HK-2 (cell line): ENCODE measurements around the gene DSCAM.

Experiments used
- DNase-seq: peaks from one replicate; pipeline ENCODE4 v3.0.0-alpha.2; 2018; ENCODE audit not compliant: unreplicated experiment

Gene DSCAM

GRCh38 chr21:40667967-40668366 is 179.0 kb downstream of the DSCAM start:
- DNase-seq = no peak

- DNase-seq = no peak
Measured at GRCh38 chr21:40662889-40663288, 184.1 kb downstream of the DSCAM start.

GRCh38 chr21:40660461-40660860 is 186.5 kb downstream of the DSCAM start:
- no peak for DNase-seq

- no peak for DNase-seq
Measured at GRCh38 chr21:40658311-40658710, 188.6 kb downstream of the DSCAM start.

DNA sequence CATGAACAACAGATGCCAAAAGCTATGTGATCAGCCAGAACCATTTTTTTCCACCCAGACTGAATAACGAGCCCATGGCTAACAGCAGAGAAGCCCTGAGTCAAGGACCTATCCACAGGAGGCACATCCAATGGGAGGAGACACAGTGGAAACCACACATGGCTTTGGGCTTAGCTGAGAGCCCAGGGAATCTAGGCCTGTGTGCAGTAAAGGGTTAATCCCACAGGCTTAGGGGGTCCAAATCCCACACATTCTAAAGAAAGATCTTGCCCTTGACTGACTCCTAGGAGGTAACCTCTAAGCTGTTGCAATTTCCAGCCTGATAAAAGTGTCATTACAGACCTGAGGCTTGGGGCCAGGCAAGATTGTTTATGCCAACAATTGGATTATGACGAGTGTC is 194.5 kb downstream of the DSCAM start:
- no peak for DNase-seq

DNA sequence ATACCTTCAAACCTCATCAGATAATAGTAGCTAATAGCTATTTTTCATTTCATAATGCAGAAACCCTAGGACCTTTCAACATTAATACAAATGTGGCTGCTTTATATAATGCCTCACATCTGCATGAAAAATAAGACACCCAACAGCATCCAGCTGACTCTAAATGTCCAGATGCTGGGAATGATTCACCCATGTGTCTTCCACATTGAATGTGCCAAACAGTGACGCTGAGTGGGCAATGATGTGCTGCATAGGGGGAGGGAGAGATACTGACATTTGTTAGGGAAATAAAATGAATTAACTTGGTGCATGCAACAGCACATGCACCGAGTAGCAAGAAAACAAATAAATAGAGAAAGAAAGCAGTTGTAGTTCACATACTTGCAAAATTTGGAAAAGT is 199.3 kb downstream of the DSCAM start:
- DNase-seq = no peak

- DNase-seq = no peak
Measured at GRCh38 chr21:40646651-40647050, 200.3 kb downstream of the DSCAM start.

DNA sequence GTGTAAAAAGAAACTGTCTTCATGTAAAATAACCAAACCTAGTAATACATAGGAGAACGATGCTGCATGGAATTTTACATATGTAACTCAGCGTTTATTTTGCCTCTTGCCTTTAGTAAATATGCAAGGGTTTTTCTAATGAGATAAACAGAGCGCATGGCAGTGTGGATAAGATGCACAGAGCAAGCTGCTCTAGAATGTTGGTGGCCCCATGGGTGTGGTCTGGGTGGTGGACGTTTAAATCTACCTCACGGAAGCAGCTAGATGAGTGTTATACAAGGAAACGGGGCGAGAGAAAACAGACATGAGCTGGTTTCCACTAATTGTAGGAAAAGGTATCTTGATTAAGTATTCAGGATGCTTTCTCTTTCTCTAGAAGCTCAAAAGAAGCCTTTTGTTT is 205.9 kb downstream of the DSCAM start:
- no peak for DNase-seq

- no peak for DNase-seq
Measured at GRCh38 chr21:40640266-40640789, 206.6 kb downstream of the DSCAM start.

DNA sequence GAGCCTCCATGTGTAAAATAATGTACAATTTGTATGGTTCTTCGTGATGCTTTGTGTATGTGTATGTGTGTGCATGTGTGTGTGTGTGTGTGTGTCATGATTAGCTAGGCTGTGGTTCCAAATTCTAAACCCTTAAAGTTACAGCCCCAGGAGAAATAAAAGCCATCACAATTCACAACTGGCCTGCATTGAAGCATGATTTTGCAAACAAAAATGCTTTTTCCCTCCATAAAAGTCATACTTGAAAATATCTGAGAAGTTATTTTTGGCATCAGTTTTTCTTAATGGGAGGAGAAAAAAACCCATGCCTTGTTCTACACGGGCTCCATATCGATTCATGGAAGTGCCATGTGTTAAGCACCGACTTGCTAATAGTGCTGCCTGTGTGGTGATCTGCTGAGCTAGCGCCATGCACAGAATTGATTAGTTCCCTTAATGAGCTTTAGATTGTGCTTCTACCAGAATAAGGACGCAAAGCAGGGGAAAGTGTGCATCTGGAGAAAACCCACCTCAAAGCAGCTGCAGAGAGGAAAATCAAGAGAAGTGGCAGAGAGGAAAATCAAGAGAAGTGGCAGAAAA is 207.3 kb downstream of the DSCAM start:
- DNase-seq = no peak

GRCh38 chr21:40638466-40639251 is 208.3 kb downstream of the DSCAM start:
- DNase-seq = no peak

DNA sequence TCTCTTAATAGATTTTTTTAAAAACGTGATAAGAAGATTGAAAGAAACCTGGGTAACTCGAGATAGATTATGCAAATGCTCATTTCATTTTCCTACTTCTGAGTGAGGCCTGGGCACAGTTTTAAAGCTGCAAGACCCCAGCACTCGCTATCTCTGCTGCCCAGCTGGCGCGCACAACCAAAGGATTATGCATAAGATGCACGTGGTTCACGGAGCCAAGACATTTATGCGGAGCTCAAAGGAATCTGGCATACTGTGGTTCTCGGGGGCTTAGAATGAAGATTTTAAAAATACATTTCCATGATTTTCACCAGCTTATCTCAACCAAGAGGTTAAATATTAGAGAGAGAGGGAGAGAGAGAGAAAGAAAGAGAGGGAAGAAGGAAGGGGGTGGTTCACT is 210.9 kb downstream of the DSCAM start:
- DNase-seq = no peak

- no peak for DNase-seq
Measured at GRCh38 chr21:40635391-40635790, 211.6 kb downstream of the DSCAM start.

- no peak for DNase-seq
Measured at GRCh38 chr21:40634141-40634540, 212.8 kb downstream of the DSCAM start.

GRCh38 chr21:40633048-40633447 is 213.9 kb downstream of the DSCAM start:
- no peak for DNase-seq

- DNase-seq = no peak
Measured at GRCh38 chr21:40631211-40631610, 215.7 kb downstream of the DSCAM start.

DNA sequence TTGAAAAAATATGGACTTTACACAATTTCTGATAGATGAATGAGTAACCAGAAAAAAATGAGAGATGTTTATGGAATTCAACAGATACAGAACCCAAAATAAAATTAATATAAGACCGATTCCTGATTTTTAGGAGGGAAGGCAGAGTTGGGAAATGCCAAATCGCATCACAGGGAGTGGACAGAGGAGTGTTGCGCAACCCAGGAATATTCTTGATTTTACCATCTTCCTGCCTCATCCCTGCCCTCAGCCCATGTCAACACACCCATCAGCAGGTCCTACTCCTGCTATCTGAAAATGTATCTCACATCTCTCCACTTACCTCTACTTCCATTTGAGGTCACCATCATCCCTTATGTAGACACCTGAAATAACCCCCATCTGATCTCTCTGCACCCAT is 221.0 kb downstream of the DSCAM start:
- no peak for DNase-seq

DNA sequence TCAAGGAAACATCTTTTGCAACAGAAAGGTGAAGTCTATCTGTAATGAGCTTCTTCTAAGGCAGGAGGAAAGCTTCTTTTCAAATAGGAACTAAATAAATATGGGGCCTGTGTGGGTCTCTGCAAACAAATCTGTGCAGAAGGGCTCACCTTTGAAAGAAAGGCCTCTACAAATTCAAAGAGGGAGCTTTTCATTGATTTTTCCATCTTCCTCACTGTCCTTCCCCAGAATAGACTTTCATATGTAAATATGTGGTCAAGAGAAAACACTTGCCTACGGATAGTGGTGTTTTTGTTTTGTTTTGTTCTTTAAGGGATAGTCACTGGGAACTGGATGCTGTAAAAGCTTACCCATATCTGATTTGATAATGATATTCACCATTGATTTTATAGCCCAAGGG is 223.4 kb downstream of the DSCAM start:
- DNase-seq = no peak

DNA sequence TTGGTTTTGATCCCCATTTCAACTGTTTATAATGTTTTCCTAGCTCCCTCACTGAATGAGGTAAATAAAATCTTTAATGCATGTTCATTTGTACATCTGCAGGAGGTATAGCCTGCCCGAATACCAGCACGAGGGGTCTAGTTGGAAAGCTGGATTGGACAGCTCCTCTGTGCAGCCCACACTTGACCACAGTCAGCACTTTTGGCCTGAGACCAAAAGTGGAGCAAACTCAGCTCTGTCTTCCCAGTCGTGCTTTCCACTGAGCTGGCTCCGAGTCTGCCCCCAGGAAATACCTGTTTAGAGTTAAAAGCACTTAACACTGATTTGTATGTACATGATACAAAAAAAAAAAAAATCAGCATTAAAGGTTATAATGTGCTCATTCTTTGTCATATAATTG is 224.4 kb downstream of the DSCAM start:
- no peak for DNase-seq

DNA sequence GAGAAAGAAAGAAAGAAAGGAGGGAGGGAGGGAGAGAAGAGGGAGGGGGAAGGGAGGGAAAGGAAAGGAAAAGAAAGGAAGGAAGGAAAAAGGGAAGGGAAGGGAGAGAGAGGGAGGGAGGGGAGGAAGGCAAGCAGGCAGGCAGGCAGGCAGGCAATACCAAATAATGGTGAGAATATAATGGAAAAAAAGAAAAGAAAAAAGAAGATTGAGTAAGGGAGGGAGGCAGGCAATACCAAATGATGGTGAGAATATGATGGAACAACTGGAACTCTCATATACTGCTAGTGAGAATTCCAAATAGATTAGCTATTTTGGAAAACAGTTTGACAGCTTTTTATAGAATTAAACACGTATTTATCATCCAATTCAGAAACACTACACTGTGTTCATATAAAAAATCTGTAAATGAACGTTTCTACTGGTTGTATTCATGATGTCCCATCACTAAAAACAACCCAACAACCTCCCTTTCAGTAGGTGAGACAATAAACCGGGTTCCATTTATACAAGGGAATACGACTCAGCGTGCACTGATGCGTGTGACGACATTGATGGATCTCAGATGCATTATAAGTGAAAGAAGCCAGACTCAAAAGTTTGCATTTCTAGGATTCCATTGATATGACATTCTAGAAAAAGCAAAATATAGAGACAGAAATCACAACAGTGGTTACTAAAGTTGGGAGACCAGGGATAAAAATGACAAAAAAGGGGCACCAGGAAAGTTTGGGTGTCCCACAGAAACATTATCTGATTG is 226.4 kb downstream of the DSCAM start:
- no peak for DNase-seq

- no peak for DNase-seq
Measured at GRCh38 chr21:40618191-40618973, 228.6 kb downstream of the DSCAM start.

GRCh38 chr21:40616377-40616704 is 230.6 kb downstream of the DSCAM start:
- no peak for DNase-seq
